Suppressor macrophage treated with lipopolysaccharide for 4 hours (primary cell): ENCODE data around the gene SMIM32.

Experiments used
- DNase-seq: peaks from one replicate; pipeline ENCODE4 v3.0.0-alpha.2; 2020

SMIM32 gene

DNA sequence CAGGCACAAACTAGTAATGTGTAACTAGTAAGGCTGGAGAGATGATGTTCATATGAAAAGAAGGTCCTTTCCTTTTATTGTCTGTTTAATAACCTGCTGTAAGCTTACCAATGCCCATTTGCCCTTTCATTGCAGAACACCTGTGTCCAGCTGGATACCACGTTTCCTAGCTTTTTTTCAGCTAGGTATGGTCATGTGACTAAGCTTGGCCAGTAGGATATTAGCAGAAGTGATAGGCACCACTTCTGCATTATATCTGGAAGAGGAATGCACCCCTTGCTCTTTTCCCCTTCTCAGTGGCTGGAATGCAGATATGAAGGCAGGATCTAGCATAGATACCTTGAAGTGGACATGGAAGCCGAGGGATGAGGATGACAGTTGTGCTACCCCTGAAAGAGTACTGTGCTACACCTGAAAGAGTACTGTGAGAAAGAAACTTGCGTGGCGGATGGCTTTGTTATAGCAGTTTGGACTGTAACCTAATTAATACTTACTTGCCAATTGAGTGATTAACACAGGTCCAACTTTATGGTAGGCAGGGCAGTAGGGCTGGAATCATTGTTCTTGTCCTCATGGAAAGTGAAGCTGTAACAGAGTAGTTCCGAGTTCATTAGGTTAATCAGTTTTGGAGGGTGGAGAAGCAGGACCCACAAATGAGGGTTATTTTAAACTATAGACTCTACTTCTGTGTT, 6.8 kb downstream of the SMIM32 start:
- DNase-seq, result no peak

DNA sequence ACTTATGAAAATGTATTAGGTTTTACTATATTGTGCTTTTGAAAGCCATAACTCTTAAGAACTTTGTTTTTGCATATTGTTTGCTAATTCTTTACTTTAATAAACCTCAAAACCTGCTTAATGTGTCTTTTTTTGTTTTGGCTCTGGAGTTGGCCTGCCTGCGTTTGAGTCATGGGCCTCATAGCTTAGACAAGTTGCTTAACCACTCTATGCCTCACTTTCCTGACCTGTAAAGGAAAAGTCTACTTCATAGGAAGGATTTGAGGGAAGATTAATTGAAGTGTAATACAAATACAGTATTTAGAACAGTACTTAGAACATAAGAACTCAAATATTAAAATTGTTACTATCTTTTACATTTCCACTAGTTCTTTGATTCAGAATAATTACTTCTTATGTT, 10.3 kb downstream of the SMIM32 start:
- DNase-seq, result no peak

DNA sequence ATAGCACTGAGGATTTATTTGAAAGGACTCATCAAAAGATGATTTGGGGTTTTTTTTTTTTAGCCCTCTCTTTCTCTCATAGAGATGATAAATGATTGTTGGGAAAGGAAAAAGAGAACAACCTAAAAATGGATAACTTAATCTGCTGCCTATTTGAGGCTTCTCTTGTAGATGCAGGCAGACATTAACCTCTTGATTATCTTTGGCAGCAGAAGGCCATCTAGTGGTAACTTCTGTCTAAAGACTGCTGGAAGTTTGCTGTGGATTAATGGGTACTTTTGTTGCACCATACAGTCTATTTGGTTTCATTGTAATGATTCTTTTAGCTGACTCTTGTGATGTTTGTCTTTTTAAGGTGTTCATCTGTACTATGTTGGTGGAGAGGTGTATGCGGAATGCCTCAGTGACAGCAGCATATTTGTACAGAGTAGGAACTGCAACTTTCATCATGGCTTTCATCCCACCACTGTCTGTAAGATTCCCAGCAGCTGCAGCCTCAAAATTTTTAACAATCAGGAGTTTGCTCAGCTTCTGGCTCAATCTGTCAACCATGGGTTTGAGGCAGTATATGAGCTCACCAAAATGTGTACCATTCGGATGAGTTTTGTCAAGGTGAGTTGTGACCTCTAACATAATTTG, 18.8 kb downstream of the SMIM32 start:
- peak; percentile 53 for DNase-seq

DNA sequence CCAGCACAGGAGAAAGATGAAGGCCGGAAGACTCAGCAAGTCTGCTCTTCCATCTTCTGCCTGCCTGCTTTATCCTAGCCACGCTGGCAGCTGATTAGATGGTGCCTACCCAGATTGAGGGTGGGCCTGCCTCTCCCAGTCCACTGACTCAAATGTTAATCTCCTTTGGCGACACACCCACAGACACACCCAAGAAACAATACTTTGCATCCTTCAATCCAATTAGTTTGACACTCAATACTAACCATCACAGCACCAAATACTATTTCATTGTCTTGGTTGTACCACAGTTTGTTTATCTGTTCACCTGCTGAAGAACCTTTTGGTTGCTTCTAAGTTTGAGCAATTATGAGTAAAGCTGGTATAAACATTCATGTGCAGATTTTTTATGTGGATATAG, 23.7 kb downstream of the SMIM32 start:
- no peak for DNase-seq

DNA sequence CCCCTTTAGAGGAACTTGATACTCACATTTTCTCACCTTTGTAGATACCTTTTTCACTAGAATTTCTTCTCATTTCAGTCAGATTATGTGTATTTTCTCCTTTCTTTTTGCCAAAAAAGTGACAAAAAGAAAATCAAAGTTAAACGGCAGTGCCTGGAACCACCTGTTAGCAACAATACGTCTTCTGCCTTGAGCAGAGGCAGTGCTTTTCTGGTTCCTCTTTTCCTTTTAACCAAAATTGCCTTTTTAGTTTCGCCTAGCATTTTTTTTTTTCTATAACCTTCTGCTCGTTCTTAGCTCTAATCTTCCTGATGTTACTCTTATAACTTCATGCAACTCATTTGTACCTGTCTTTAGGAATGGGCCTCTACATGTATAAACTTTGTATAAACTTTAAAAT, 26.1 kb downstream of the SMIM32 start:
- peak; percentile 7 for DNase-seq

DNA sequence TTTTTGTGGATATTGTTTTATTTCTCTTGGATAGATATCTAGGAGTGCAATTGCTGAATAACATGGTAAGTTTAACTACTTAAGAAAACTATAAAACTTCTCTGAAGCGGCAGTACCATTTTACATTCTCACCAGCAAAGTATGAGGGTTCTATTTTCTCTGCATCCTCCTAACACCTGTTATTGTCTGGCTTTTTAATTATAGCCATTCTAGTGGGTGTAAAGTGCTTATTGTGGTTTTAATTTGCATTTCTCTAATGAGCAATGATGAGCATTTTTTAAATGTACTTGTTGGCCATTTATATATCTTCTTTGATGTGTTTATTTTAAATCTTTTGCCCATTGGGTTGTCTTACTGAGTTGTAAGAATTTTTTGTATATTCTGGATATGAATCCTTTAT, 28.7 kb downstream of the SMIM32 start:
- DNase-seq, result no peak

DNA sequence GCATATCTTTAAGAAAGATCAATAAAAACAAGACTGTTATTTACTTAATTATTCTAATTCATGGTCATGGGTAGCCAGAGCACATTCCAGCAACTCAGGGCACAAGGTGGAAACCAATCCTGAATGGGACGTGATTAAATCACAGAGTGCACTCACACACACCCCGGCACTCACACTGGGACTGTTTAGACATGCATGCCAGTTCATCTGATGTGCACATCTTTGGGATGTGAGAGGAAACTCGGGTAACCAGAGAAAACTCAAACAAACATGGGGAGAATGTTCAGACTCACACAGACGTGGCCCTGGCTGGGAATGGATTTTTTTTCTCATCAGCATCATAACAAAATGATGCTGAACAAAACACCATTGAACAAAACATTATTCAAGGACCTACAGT, 31.0 kb downstream of the SMIM32 start:
- DNase-seq, result no peak

DNA sequence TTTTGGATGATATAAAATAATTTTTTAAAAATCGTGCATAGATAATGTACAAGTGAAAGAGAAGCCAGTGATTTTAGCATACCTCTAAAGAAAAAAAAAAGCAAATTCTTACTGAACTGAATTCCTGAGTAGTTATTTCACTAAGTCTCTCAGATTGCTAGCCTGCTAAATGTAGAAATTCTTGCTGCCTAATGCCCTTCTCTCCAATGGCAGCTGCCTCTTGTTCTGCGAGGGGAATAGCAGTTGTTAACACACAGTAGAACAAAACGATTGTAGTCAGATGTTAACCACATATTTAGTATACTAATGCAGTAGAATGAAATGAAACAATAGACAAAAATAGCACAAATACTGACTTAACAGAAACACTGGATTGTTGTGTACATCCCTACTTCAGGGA, 33.5 kb downstream of the SMIM32 start:
- no peak for DNase-seq

DNA sequence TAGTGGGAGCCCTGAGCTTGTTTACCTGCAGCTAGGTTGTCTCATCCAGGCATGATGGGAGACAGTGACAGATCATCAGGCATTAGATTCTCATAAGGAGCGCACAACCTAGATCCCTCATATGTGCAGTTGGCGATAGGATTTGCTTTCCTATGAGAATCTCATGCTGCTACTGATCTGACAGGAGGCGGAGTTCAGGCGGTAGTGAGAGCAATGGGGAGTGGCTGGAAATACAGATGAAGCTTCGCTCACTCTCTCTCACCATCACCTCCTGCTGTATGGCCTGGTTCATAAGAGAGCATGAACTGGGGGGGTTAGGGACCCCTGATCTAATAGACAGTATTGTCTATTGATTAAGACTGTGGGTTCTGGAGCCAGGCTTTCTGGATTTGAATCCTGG, 35.4 kb downstream of the SMIM32 start:
- DNase-seq, result no peak

DNA sequence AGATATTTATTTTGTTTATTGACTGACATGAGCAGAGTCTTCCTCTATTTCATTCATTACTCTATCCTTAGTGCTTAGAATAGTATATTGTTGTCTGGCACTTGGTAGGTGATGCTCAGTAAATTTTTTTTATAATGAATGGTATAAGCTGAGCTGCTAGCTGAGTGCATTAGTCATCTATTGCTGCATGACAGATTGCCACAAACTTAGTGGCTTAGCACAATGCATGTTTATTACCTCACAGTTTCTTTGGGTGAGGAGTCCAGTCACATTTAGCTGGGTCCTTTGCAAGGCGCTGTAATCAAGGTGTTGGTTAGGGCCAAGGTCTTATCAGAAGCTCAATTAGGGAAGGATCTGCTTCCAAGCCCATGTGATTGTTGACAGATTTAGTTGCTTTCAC, 37.2 kb downstream of the SMIM32 start:
- peak; percentile 5 for DNase-seq

DNA sequence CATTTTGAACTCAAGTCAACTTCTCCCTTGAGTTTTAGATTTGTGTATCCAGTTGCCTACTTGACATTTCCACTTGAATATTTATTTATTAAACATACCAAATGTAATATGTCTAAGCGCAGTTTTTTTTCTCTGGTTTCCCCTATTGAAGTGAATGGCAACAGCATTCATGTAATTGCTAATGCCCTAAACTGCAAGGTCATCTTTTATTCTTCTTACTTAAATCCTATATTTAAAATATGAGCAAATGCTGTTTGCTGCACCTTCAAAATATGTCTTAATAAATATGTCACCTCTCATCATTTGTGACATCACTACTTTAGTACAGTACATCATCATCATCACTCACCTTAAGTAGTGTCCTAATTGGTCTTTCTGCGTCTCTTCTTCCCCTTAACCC, 37.9 kb downstream of the SMIM32 start:
- DNase-seq, result no peak

DNA sequence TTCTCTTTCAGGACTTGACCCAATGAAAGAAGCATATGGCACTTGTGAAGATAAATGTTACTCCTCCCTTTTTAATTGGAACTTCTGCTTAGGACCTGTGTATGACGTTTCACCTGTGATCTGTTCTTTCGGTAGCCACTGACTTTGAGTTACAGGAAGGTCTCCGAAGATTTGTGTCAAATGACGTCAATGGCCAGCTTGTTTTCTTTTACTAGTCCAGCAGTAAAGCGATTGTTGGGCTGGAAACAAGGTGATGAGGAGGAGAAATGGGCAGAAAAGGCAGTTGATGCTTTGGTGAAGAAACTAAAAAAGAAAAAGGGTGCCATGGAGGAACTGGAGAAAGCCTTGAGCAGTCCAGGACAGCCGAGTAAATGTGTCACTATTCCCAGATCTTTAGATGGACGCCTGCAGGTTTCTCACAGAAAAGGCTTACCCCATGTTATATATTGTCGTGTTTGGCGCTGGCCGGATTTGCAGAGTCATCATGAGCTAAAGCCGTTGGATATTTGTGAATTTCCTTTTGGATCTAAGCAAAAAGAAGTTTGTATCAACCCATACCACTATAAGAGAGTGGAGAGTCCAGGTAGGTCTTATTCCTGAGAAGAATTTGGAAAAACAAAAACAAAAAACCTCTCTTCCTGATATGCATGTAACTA, 39.3 kb downstream of the SMIM32 start:
- DNase-seq, result no peak

DNA sequence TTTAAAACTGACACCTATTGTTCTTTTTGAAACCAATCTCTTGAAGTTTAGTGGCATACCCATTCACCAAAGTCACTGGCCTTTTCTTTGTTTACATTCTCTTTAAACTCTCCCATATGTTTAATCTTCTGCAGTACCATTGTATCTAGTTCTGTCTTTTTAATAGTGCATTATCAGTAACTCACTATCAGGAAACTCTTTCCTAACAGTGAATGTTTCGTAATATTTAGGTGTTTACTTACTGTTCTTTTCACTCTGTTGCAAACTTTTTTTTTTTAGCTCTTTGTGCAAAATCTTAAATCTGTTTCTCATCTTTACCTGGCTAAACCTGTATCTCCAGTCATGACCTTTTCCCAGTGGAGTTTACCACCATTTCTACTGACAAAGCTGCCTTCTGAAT, 43.1 kb downstream of the SMIM32 start:
- DNase-seq, result no peak

DNA sequence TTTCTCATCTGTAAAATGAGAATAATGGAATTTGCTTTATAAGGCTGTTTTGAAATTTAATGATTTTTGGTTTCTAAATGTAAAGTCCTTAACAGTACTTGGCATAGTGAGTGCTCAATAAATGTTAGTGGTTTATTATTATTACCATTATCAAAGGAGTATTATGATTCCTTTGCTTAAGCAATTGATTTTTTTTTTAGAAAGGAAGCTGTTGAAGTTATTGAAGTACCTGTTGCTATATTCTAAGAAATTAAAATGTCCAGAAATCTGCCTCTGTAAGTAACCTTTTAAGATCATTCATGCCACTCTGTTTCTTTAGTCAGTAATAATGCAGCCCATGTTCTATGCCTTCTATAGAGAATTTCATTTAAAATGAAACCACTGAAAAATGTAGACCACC, 45.3 kb downstream of the SMIM32 start:
- no peak for DNase-seq

DNA sequence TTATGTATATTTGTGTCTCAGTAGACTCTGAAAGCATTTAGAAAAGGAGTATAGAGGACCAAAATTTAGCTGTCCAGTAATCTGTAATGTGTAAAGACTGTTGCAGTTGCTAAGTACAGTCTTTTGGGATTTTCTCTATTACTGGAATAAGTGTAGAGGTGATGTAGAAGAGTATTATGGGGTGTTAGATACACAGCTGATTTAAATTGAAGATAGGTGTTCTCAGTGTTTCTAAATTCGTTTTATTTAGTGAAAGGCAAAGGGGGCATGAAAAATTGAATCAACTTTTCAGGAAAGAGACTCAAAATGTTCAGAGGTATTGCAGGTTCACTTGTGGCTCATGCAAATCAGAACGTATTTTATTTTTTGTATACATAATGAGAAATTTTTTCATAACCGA, 46.8 kb downstream of the SMIM32 start:
- DNase-seq, result no peak

DNA sequence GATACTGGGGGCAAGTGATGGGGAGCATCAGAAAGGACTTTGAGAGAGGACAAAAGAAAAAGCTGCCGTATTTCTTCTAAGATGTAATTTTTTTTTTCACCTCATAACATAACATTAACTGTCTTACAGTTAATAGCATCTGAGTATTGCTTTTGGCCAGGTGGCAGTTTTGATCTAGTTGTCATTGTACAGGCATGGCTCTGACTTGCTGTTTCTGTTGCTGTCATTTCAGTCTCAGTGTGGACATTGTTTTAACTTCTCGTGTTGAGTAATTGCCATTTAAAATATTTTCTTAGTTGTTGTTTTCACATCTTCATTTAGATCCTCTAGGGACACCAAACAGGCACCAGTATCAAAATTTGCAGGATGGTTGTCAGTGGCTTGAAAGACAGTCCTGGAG, 47.9 kb downstream of the SMIM32 start:
- no peak for DNase-seq

DNA sequence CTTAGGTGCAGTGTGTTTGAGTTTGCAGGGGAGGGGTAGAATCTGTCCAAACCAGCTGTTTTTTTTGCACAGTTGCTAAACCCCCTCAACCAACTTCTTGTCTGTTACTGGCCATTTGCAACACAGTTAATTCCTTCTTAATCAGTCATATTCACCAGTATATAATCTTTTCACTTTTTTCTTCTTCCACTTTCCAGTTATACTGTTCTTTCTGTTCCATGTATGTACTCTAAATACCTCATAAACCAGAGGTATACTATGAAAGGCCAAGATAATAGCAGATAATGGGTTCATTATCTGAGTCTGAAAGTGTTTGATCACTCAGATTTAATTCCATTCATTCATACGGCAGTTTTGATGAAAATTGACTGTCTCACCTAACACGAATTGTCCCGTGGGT, 49.2 kb downstream of the SMIM32 start:
- no peak for DNase-seq

DNA sequence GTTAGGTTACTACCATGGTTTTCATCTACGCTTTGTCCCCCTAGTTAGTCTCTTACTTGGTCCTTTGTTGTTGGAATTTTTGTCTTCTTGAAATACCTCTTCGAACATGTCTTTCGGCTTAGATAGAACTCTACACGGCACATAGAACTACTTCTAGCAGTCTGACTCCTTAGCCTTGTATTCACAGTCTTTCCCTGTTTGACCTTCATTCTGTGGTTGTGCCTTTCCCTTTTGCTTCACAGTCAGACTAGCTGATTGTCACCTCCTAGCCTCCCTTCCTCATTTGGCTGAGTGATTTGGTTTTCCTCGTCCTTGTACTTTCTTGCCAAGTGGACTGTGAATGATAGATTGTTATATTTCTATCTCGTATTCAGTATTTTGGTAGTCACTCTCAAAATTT, 49.6 kb downstream of the SMIM32 start:
- DNase-seq, result peak; percentile 3

DNA sequence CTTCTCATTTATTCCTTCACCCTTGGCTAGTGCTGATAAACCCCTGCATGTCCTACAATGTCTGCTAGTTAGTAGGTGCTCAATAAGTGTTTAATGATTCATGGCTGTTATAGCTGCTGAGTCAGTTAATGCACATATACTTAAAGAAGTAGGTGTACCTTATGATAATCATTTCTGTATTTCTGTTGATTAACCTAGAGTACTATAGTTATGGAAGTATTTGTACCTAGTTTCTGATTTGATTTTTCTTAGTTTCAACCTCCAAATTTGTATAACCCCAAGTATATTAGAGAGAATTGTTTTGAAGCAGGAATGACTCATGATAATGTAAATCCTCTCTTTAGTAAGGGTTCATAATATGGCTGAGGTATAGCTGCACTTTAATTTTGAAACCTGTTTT, 51.4 kb downstream of the SMIM32 start:
- DNase-seq, result no peak
